Testis (tissue), 3 donors: ENCODE data around the gene FAM222B. TPM values are rescaled to one million over a fixed set of nuclear protein-coding genes. Genes with fewer than 3 reads are reported as not detected.
"Not testable (repeated sequence)": the region's sequence is repeated elsewhere in the genome, so short reads cannot be mapped to it uniquely, and the experiment has no call there.

Experiments
- DNase-seq: peaks from one replicate; pipeline ENCODE4 v3.0.0-alpha.2; 2019
- H3K27ac ChIP-seq, 2 donors: fragments of 200-600 bp; sonication (generic); one replicate each; pipeline ENCODE4 v1.5.1; 2019
- H3K27me3 ChIP-seq: fragments of 200-600 bp; sonication (generic); one replicate; pipeline ENCODE4 v1.5.1; 2019
- H3K36me3 ChIP-seq: fragments of 200-600 bp; sonication (generic); one replicate; pipeline ENCODE4 v1.5.1; 2017; ENCODE audit warnings: low read depth; ENCODE audit errors: missing control alignments
- H3K4me1 ChIP-seq: fragments of 200-600 bp; sonication (generic); one replicate; pipeline ENCODE4 v1.5.1; 2019
- H3K4me3 ChIP-seq, 2 donors: fragments of 200-600 bp; sonication (generic); one replicate each; pipeline ENCODE4 v1.5.1; 2017 to 2019
- H3K9me3 ChIP-seq: fragments of 200-600 bp; sonication (generic); one replicate; pipeline ENCODE4 v1.5.1; 2017
- CTCF ChIP-seq, 3 experiments: fragments of 450-650 bp in 2 of 3; fragments of 200-600 bp in 1 of 3; sonication (generic) in 1 of 3; IDR thresholded peaks; one replicate each; pipeline ENCODE4 v1.5.1; 2016 to 2019; ENCODE audit warnings: antibody characterized with exemption in 3 of 3, mild to moderate bottlenecking in 2 of 3, moderate library complexity in 1 of 3
- POLR2A ChIP-seq: fragments of 450-650 bp; IDR thresholded peaks from one replicate; pipeline ENCODE4 v1.6.1; 2017; ENCODE audit warnings: antibody characterized with exemption, mild to moderate bottlenecking, moderate library complexity
- WGBS, 2 donors: methylation state at CpG; one replicate each; pipeline ENCODE4 v1.1.5; 2018; 5-methylcytosine and 5-hydroxymethylcytosine counted together
- intact Hi-C: fragments of 100-400 bp; cut with DNase I; formaldehyde crosslinking; loops from one replicate; pipeline ENCODE4 v1.15.1; 2023; ENCODE audit warnings: low total_unique reads
- polyA plus RNA-seq: library from polyadenylated mRNA; stranded (reverse); fragments of 350-450 nt; fragmentation: Illumina TruSeq; extraction: RNeasy Lipid Tissue Mini Kit (QIAGEN cat#74804); gene quantifications from one replicate; pipeline ENCODE4 v1.2.3, GENCODE V29; 2014; ENCODE audit warnings: low read depth, low replicate concordance; ENCODE audit not compliant: insufficient read depth
- total RNA-seq, 2 donors: library from RNA; depleted of rRNA; stranded (reverse); fragments of >200 nt; gene quantifications; one replicate each; pipeline ENCODE4 v1.2.3, GENCODE V29; 2016

Gene FAM222B
- total and polyA plus RNA-seq, 3 donors from 2014 or later, result 69.6 to 84.5 (median 74.5) TPM

- DNase-seq, result peak; percentile 55
- WGBS, 2 donors, result 70 to 72% methylated on average over 14 to 15 of the region's 15 CpGs
- H3K4me1 ChIP-seq, intact Hi-C loops, H3K27ac ChIP-seq, H3K36me3 ChIP-seq, H3K9me3 ChIP-seq, H3K27me3 ChIP-seq: not testable (repeated sequence)
- H3K4me3 ChIP-seq, result peak overlapping the region in 1 of 2 donors; percentile 7
- peak in 2 of 3 experiments; percentile 33 to 76 for TF ChIP-seq CTCF (IDR thresholded peaks at IDR 0.05)
Observed at GRCh38 chr17:28848667-28849066, 6.1 kb upstream of the FAM222B start.

- H3K4me3 ChIP-seq, H3K27ac ChIP-seq, H3K9me3 ChIP-seq, H3K4me1 ChIP-seq, H3K27me3 ChIP-seq, intact Hi-C loops, H3K36me3 ChIP-seq, DNase-seq: not testable (repeated sequence)
- 85 to 89% methylated on average over 9 of the region's 9 CpGs for WGBS, 2 donors
Observed at GRCh38 chr17:28846699-28847098, 4.1 kb upstream of the FAM222B start.

GRCh38 chr17:28846231-28846630 is 3.6 kb upstream of the FAM222B start:
- no peaks in the 10 kb centered on the region for H3K27me3 ChIP-seq
- no peak overlapping the region for H3K27ac ChIP-seq
- no peaks in the 10 kb centered on the region for H3K4me1 ChIP-seq
- H3K36me3 ChIP-seq, result no peaks in the 10 kb centered on the region
- no peak overlapping the region for H3K4me3 ChIP-seq
- H3K9me3 ChIP-seq, result no peaks in the 10 kb centered on the region
- no peak for TF ChIP-seq POLR2A
- TF ChIP-seq CTCF (IDR thresholded peaks at IDR 0.05), result no peak
- 92 to 94% methylated on average over 10 of the region's 10 CpGs for WGBS, 2 donors
- intact Hi-C loops, result no loop called here
- DNase-seq, result no peak

GRCh38 chr17:28843816-28844148 is 1.2 kb upstream of the FAM222B start:
- TF ChIP-seq POLR2A (no peak), CTCF (IDR thresholded peaks at IDR 0.05) (no peak)
- no peak for DNase-seq
- no peaks in the 10 kb centered on the region for H3K36me3 ChIP-seq
- WGBS, 2 donors, result 64 to 83% methylated on average over 6 of the region's 6 CpGs
- no peaks in the 10 kb centered on the region for H3K9me3 ChIP-seq
- H3K27ac ChIP-seq, result no peak overlapping the region
- no peak overlapping the region for H3K4me3 ChIP-seq
- no peaks in the 10 kb centered on the region for H3K27me3 ChIP-seq
- intact Hi-C loops, result no loop called here
- H3K4me1 ChIP-seq, result peaks cover 2% of the 10 kb centered on the region

GRCh38 chr17:28841901-28842281 is 699 bp downstream of the FAM222B start:
- no peak for DNase-seq
- Histone ChIP-seq H3K4me1 (peaks cover 2% of the 10 kb centered on the region), H3K36me3 (no peaks in the 10 kb centered on the region), H3K4me3 (peak overlapping the region; percentile 82 to 88), H3K27ac (peak overlapping the region in 1 of 2 donors; percentile 81), H3K9me3 (no peaks in the 10 kb centered on the region), H3K27me3 (no peaks in the 10 kb centered on the region)
- intact Hi-C loops, result no loop called here
- 2% methylated on average over 6 of the region's 6 CpGs for WGBS, 2 donors
- TF ChIP-seq POLR2A, result no peak
- no peak for TF ChIP-seq CTCF (IDR thresholded peaks at IDR 0.05)
